HFFc6 (cell line): ENCODE measurements around the gene ELP6. TPM values are rescaled to one million over a fixed set of nuclear protein-coding genes. Genes with fewer than 3 reads are reported as not detected.

ENCODE experiments used
- DNase-seq: peaks from one replicate; pipeline ENCODE4 v3.0.0-alpha.2; 2018
- H3K27ac Mint-ChIP-seq: 2 replicates; pipeline ENCODE4 v1.8.0; 2020; ENCODE audit warnings: mild to moderate bottlenecking, mixed read lengths
- H3K27me3 Mint-ChIP-seq: 2 replicates; pipeline ENCODE4 v1.8.0; 2021; ENCODE audit warnings: mild to moderate bottlenecking, moderate library complexity, mixed read lengths; ENCODE audit not compliant: insufficient read depth
- H3K36me3 Mint-ChIP-seq: 2 replicates; pipeline ENCODE4 v1.8.0; 2021; ENCODE audit warnings: low read depth, mixed read lengths
- H3K4me1 Mint-ChIP-seq: 2 replicates; pipeline ENCODE4 v1.8.0; 2020; ENCODE audit warnings: low read depth, mixed read lengths
- H3K4me3 Mint-ChIP-seq: 2 replicates; pipeline ENCODE4 v1.8.0; 2020; ENCODE audit warnings: mild to moderate bottlenecking, moderate library complexity, mixed read lengths
- H3K9me3 Mint-ChIP-seq: 2 replicates; pipeline ENCODE4 v1.8.0; 2020; ENCODE audit warnings: mild to moderate bottlenecking, mixed read lengths
- CTCF ChIP-seq: fragments of 200-600 bp; sonication (generic); IDR thresholded peaks from 2 replicates; pipeline ENCODE4 v1.5.0; 2021; ENCODE audit warnings: antibody characterized with exemption, mild to moderate bottlenecking
- total RNA-seq, 6 experiments: library from RNA; stranded (reverse); fragmentation: NEBNext Ultra II Directional; extraction: Animal tissue kit (Norgen Biotek cat#: 25700); gene quantifications; 2 replicates in 1 of 6; 3 replicates in 5 of 6; pipeline ENCODE4 v1.2.3, GENCODE V29; 2021

The ELP6 gene
- total RNA-seq, 6 experiments from 2014 or later: 30.4 to 36.2 (median 34.5) TPM

GRCh38 chr3:47533481-47533880 is 20.0 kb upstream of the ELP6 start:
- no peaks in the 10 kb centered on the region for H3K9me3 Mint-ChIP-seq
- H3K27ac Mint-ChIP-seq: no peak overlapping the region
- no peak for TF ChIP-seq CTCF
- no peak overlapping the region for H3K4me3 Mint-ChIP-seq
- no peaks in the 10 kb centered on the region for H3K36me3 Mint-ChIP-seq
- DNase-seq: no peak
- peaks cover 31% of the 10 kb centered on the region for H3K27me3 Mint-ChIP-seq
- no peaks in the 10 kb centered on the region for H3K4me1 Mint-ChIP-seq

- no peak overlapping the region for H3K4me3 Mint-ChIP-seq
Observed at GRCh38 chr3:47527952-47528725, 14.6 kb upstream of the ELP6 start.

GRCh38 chr3:47525617-47526016 is 12.1 kb upstream of the ELP6 start:
- no peak overlapping the region for H3K4me3 Mint-ChIP-seq
- peaks cover 15% of the 10 kb centered on the region for H3K4me1 Mint-ChIP-seq
- peaks cover 8% of the 10 kb centered on the region; the same call in 1 of the 2 replicates for H3K27me3 Mint-ChIP-seq
- H3K27ac Mint-ChIP-seq: no peak overlapping the region
- peaks cover 5% of the 10 kb centered on the region; the same call in 1 of the 2 replicates for H3K9me3 Mint-ChIP-seq
- H3K36me3 Mint-ChIP-seq: no peaks in the 10 kb centered on the region
- DNase-seq: no peak
- TF ChIP-seq CTCF: no peak

More at GRCh38 chr3:47527952-47528725, 14.6 kb upstream of the ELP6 start:
- Mint-ChIP-seq H3K27me3 (peaks cover 12% of the 10 kb centered on the region), H3K9me3 (peaks cover 5% of the 10 kb centered on the region; the same call in 1 of the 2 replicates), H3K4me1 (peaks cover 6% of the 10 kb centered on the region), H3K27ac (no peak overlapping the region), H3K36me3 (no peaks in the 10 kb centered on the region)
- TF ChIP-seq CTCF: no peak
- DNase-seq: no peak

- Mint-ChIP-seq H3K4me3 (no peak overlapping the region), H3K9me3 (peaks cover 5% of the 10 kb centered on the region; the same call in 1 of the 2 replicates), H3K27me3 (peaks cover 8% of the 10 kb centered on the region; the same call in 1 of the 2 replicates), H3K4me1 (peaks cover 15% of the 10 kb centered on the region), H3K27ac (no peak overlapping the region), H3K36me3 (no peaks in the 10 kb centered on the region)
- DNase-seq: no peak
- TF ChIP-seq CTCF: no peak
Observed at GRCh38 chr3:47523310-47524073, 10.0 kb upstream of the ELP6 start.

GRCh38 chr3:47522082-47522987 is 8.8 kb upstream of the ELP6 start:
- DNase-seq: peak; percentile 77

More at GRCh38 chr3:47522082-47522987, 8.8 kb upstream of the ELP6 start:
- peaks cover 9% of the 10 kb centered on the region for H3K4me1 Mint-ChIP-seq
- no peaks in the 10 kb centered on the region for H3K36me3 Mint-ChIP-seq
- no peaks in the 10 kb centered on the region for H3K9me3 Mint-ChIP-seq
- peak overlapping the region; percentile 45; the same call in 1 of the 2 replicates for H3K27ac Mint-ChIP-seq
- H3K27me3 Mint-ChIP-seq: peaks cover 8% of the 10 kb centered on the region; the same call in 1 of the 2 replicates
- peak; percentile 95 for TF ChIP-seq CTCF
- H3K4me3 Mint-ChIP-seq: peak overlapping the region; percentile 13; the same call in 1 of the 2 replicates
